Keratinocyte (primary cell): ENCODE results near the gene IGSF23.

Experiments
- CTCF ChIP-seq, 3 experiments: IDR thresholded peaks in 1 of 3; conservative IDR thresholded peaks in 1 of 3; optimal IDR thresholded peaks in 1 of 3; 2 replicates in 2 of 3; 3 replicates in 1 of 3; pipeline versions ENCODE3 to v1.5.1; 2011; ENCODE audit warnings: low read length in 3 of 3, mild to moderate bottlenecking in 3 of 3, moderate library complexity in 2 of 3, control low read depth in 1 of 3, inconsistent platforms in 1 of 3; ENCODE audit not compliant: insufficient read depth in 2 of 3; ENCODE audit errors: extremely low read depth in 1 of 3
- EZH2 ChIP-seq: IDR thresholded peaks from one replicate; pipeline ENCODE4 v1.6.1; 2012; ENCODE audit warnings: inconsistent platforms, mild to moderate bottlenecking, low read length, moderate library complexity

GRCh38 chr19:44596428-44597130 is 16.8 kb upstream of the IGSF23 start:
- TF ChIP-seq EZH2: no peak
- TF ChIP-seq CTCF (optimal IDR thresholded peaks at IDR 0.05 in 1 of 3, IDR thresholded peaks at IDR 0.05 in 1 of 3, conservative IDR thresholded peaks at IDR 0.05 in 1 of 3; ENCODE audit: extremely low read depth in 1 of 3, insufficient read depth in 2 of 3, low read length in 3 of 3): no peak
